Measurements from ENCODE around the gene DUSP8.
"Not testable (repeated sequence)": the region's sequence is repeated elsewhere in the genome, so short reads cannot be mapped to it uniquely, and the experiment has no call there.

DUSP8 gene, protein sequence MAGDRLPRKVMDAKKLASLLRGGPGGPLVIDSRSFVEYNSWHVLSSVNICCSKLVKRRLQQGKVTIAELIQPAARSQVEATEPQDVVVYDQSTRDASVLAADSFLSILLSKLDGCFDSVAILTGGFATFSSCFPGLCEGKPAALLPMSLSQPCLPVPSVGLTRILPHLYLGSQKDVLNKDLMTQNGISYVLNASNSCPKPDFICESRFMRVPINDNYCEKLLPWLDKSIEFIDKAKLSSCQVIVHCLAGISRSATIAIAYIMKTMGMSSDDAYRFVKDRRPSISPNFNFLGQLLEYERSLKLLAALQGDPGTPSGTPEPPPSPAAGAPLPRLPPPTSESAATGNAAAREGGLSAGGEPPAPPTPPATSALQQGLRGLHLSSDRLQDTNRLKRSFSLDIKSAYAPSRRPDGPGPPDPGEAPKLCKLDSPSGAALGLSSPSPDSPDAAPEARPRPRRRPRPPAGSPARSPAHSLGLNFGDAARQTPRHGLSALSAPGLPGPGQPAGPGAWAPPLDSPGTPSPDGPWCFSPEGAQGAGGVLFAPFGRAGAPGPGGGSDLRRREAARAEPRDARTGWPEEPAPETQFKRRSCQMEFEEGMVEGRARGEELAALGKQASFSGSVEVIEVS

DNA sequence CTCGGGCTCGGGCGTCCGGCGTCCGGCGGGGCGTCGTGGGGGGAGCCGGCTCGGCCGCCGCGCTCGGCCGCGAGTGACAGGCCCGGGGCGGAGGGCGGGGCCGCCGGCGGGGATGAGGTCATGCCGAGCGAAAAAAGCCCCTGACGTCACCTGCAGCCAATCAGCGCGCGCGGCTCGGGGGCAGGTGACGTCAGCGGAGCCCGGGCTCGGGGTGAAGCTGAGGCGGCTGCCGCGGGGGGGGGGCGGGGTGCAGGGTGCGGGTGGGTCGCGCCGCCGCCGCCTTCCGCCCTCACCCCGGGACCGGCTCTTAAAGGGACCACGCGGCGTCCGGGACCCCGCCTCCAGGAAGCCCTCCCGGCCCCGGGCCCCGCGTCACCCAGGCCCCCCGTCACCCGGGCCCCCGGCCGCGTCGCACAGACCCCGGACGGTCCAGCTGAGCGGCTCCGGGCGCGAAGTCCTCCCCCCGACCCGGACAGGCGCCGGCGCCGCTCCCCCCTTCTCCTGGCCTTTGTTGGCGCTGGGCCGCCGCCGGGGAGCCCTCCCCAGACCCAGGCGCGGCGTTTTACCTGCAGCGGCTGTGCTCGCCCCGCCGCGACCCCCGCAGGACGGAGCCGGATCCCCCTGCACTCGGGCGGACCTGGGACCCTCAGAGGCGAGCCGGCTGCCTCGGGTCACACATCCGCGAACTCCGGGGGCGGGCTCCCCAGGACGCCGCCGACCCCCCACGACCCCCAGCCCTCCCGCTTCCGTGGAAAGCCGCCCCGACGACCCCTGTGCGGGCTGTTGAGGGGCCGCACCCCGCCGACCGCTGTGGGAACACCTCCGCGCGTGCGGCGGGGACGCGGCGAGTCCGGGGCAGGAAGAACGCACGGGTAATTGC, at the start of gene DUSP8:
Gene DUSP8, minus strand, starts transcription at position 75 of the 880 bp plus-strand sequence. CDS start 6,445 bp downstream, outside the sequence.
- Histone ChIP-seq H3K36me3 (ENCODE audit: control insufficient read depth, insufficient read depth, low read length) (no peaks in the 10 kb centered on the region), H3K27ac (ENCODE audit: low read length) (no peak within 1 kb of the TSS), H3K4me3 (ENCODE audit: low read length) (peak within 1 kb of the TSS; percentile 49; the same call in 1 of the 2 replicates), H3K9me3 (ENCODE audit: control insufficient read depth, insufficient read depth, low read length) (no peaks in the 10 kb centered on the region), H3K27me3 (ENCODE audit: control insufficient read depth, insufficient read depth, low read length) (peaks cover 17% of the 10 kb centered on the region), H3K4me1 (ENCODE audit: control insufficient read depth, insufficient read depth, low read length) (peaks cover 22% of the 10 kb centered on the region)
- WGBS (ENCODE audit: insufficient coverage, insufficient read length): no CpG with 5 or more reads among the region's 124 CpGs
- DNase-seq (ENCODE audit: low read depth, low spot score): no peak

DNA sequence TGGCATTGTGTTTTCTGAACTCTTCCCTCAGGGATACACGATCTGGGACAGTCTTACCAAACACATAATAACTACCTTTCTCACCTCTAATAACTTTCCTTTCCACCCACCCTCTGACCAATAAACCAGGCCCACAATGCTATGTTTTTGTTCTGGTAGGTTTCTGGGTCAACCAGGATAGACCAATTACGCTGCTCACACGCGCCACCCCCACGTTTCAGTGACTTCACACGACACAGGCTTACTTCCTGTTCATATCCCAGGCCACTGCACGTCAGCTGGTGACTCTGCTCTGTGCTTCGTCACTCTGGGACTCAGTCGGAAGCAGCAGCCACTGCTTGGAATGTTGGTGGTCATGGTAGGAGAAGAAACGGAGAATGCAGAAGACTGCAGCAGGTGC, 47.4 kb upstream of the DUSP8 start:
- H3K9me3 ChIP-seq (ENCODE audit: control insufficient read depth, insufficient read depth, low read length): no peaks in the 10 kb centered on the region
- no peaks in the 10 kb centered on the region; the same call in 1 of the 2 replicates for H3K27me3 ChIP-seq (ENCODE audit: control insufficient read depth, insufficient read depth, low read length)
- H3K4me3 ChIP-seq (ENCODE audit: low read length): no peak overlapping the region
- H3K4me1 ChIP-seq (ENCODE audit: control insufficient read depth, insufficient read depth, low read length): no peaks in the 10 kb centered on the region
- DNase-seq (ENCODE audit: low read depth, low spot score): no peak
- no CpG with 5 or more reads among the region's 10 CpGs for WGBS (ENCODE audit: insufficient coverage, insufficient read length)
- H3K27ac ChIP-seq (ENCODE audit: low read length): no peak overlapping the region
- H3K36me3 ChIP-seq (ENCODE audit: control insufficient read depth, insufficient read depth, low read length): no peaks in the 10 kb centered on the region

DNA sequence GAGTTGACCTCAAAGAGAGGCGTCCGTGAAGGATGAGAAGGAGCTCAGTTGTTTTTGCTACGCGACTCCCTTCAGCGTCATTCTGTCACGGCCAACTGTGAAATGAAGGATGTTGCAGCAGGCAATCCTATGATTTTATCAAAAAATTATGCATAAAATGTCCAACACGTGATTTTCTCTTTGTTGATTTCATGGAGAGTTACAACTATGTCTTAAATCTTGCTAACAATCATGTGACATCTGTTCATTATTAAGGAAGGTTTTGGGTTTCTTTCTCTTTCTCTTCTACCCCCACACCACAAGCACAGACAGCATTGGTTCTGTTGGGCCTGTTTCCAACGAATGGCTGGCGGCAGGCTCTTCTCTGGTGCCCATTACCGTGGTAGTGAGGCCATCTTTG, 46.2 kb upstream of the DUSP8 start:
- WGBS (ENCODE audit: insufficient coverage, insufficient read length): no CpG with 5 or more reads among the region's 10 CpGs
- no peaks in the 10 kb centered on the region for H3K9me3 ChIP-seq (ENCODE audit: control insufficient read depth, insufficient read depth, low read length)
- no peaks in the 10 kb centered on the region; the same call in 1 of the 2 replicates for H3K27me3 ChIP-seq (ENCODE audit: control insufficient read depth, insufficient read depth, low read length)
- H3K36me3 ChIP-seq (ENCODE audit: control insufficient read depth, insufficient read depth, low read length): no peaks in the 10 kb centered on the region
- no peak overlapping the region for H3K27ac ChIP-seq (ENCODE audit: low read length)
- H3K4me3 ChIP-seq (ENCODE audit: low read length): no peak overlapping the region
- DNase-seq (ENCODE audit: low read depth, low spot score): no peak
- no peaks in the 10 kb centered on the region for H3K4me1 ChIP-seq (ENCODE audit: control insufficient read depth, insufficient read depth, low read length)

DNA sequence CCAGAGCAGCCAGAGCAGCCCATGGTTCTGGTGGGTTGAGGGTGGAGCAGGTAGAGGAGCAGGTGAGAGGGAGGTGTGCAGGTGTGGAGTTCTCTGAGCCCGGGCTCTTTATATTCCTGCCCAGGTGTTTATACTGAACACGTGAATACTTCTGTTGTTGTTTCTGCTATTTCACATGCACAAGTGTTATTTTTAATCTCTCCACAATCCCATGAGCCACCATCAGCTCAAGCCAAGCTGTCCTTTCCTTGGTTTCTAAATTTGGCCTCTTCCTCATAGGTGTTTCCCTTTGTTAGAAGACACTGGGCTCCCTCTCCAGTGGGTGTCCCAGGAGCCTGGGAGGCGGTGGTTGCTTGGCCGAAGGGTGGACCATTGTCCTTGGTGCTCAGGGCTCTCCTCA, 36.3 kb upstream of the DUSP8 start, which contains the start of gene KRTAP5-3:
Gene KRTAP5-3, minus strand, starts transcription at position 101 of the 400 bp plus-strand sequence. Its CDS starts 78 bp downstream, at position 23.
- Histone ChIP-seq H3K27me3 (ENCODE audit: control insufficient read depth, insufficient read depth, low read length) (no peaks in the 10 kb centered on the region), H3K4me3 (ENCODE audit: low read length) (no peak within 1 kb of the TSS), H3K27ac (ENCODE audit: low read length) (no peak within 1 kb of the TSS), H3K36me3 (ENCODE audit: control insufficient read depth, insufficient read depth, low read length) (no peaks in the 10 kb centered on the region), H3K9me3 (ENCODE audit: control insufficient read depth, insufficient read depth, low read length) (no peaks in the 10 kb centered on the region), H3K4me1 (ENCODE audit: control insufficient read depth, insufficient read depth, low read length) (0 out of 2 replicates have a peak, but pooled peaks cover 2% of the 10 kb centered on the region)
- DNase-seq (ENCODE audit: low read depth, low spot score): no peak
- WGBS (ENCODE audit: insufficient coverage, insufficient read length): no CpG with 5 or more reads among the region's 4 CpGs

DNA sequence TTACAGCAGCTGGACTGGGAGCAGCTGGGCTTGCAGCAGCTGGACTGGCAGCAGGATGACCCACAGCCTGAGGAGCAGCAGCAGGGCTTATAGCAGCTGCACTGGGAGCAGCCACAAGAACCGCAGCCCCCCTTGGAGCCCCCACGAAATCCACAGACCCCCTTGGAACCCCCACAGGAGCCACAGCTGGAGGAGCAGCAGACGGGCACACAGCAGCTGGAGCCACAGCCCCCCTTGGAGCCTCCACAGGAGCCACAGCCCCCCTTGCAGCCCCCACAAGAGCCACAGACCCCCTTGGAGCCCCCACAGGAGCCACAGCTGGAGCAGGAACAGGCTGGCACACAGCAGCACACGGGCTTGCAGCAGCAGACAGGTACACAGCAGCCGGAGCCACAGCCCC, 35.8 kb upstream of the DUSP8 start:
- not testable (repeated sequence) for H3K36me3 ChIP-seq (ENCODE audit: control insufficient read depth, insufficient read depth, low read length); H3K4me3 ChIP-seq (ENCODE audit: low read length); H3K9me3 ChIP-seq (ENCODE audit: control insufficient read depth, insufficient read depth, low read length); DNase-seq (ENCODE audit: low read depth, low spot score); H3K27ac ChIP-seq (ENCODE audit: low read length); H3K27me3 ChIP-seq (ENCODE audit: control insufficient read depth, insufficient read depth, low read length); H3K4me1 ChIP-seq (ENCODE audit: control insufficient read depth, insufficient read depth, low read length)
- no CpG with 5 or more reads among the region's 5 CpGs for WGBS (ENCODE audit: insufficient coverage, insufficient read length)

DNA sequence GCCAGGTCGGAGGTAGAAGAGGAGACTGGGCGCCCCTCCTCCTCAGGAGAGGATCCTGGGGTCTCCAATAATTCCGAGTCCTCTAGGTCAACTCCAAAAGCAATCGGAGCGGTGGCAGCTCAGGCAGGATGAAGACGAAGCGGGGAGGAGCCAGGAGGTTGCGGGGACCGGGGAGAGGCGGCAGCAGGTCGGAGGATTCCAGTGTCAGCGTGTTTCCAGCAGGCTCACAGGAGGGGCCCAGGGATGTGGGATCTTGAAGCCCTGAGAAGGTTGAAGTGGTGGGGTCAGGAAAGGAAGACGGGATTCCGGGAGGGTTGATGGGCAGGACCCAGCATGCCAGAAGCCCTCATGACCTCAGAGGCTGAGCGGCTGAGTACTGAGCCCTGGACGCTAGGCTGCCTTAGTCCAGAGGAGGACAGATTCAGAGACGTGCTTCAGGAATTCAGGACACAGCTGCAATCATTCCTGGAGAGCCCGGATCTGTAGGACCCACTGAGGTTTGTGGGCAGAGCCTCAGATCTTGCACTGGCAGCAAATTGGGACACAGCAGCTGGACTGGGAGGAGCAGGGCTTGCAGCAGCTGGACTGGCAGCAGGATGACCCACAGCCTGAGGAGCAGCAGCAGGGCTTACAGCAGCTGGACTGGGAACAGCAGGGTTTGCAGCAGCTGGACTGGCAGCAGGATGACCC, 35.2 kb upstream of the DUSP8 start:
- not testable (repeated sequence) for H3K9me3 ChIP-seq (ENCODE audit: control insufficient read depth, insufficient read depth, low read length); H3K36me3 ChIP-seq (ENCODE audit: control insufficient read depth, insufficient read depth, low read length); H3K27ac ChIP-seq (ENCODE audit: low read length); DNase-seq (ENCODE audit: low read depth, low spot score); H3K27me3 ChIP-seq (ENCODE audit: control insufficient read depth, insufficient read depth, low read length); H3K4me1 ChIP-seq (ENCODE audit: control insufficient read depth, insufficient read depth, low read length); H3K4me3 ChIP-seq (ENCODE audit: low read length)
- no CpG with 5 or more reads among the region's 18 CpGs for WGBS (ENCODE audit: insufficient coverage, insufficient read length)

DNA sequence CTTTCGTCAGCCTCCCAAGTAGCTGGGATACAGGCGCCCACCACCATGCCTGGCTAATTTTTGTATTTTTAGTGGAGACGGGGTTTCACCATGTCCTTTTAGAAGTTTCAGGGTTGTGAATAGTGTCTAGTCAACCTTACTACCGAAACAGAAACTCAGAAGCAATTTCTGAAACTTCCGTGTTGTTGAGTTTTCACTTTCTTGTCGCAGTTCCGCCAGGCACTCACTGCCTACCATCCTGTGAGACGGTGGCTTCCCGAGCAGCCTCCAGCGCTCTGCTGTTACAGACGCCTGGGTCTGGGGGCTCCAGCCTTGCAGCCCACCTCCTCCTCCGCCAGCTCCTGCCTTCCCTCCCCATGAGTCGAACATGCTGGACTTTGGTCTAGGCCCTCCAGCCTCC, 33.9 kb upstream of the DUSP8 start:
- H3K4me1 ChIP-seq (ENCODE audit: control insufficient read depth, insufficient read depth, low read length); H3K27me3 ChIP-seq (ENCODE audit: control insufficient read depth, insufficient read depth, low read length); H3K36me3 ChIP-seq (ENCODE audit: control insufficient read depth, insufficient read depth, low read length); H3K9me3 ChIP-seq (ENCODE audit: control insufficient read depth, insufficient read depth, low read length); H3K4me3 ChIP-seq (ENCODE audit: low read length); H3K27ac ChIP-seq (ENCODE audit: low read length); DNase-seq (ENCODE audit: low read depth, low spot score): not testable (repeated sequence)
- WGBS (ENCODE audit: insufficient coverage, insufficient read length): no CpG with 5 or more reads among the region's 13 CpGs

DNA sequence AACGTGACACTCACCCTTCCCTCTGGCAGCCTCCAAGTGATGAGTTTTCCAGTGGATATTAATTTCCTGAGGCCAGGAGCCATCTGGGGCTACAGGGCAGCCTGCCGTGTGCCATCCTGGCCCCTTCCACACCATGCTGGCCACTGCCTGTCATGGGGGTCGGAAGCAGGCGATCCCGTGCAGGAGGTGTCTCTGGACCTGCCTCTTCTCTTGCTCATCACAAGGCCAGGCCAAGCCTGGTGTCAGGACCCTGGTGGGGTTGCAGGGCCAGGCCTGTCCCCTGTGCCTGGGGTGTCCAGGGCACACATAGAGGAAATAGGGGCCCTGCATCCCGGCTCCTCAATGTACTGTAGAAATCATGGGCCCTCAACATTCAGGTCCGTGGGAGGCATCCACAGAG, 32.6 kb upstream of the DUSP8 start:
- Histone ChIP-seq H3K9me3 (ENCODE audit: control insufficient read depth, insufficient read depth, low read length) (no peaks in the 10 kb centered on the region), H3K4me1 (ENCODE audit: control insufficient read depth, insufficient read depth, low read length) (0 out of 2 replicates have a peak, but pooled peaks cover 2% of the 10 kb centered on the region), H3K27ac (ENCODE audit: low read length) (no peak overlapping the region), H3K36me3 (ENCODE audit: control insufficient read depth, insufficient read depth, low read length) (no peaks in the 10 kb centered on the region), H3K27me3 (ENCODE audit: control insufficient read depth, insufficient read depth, low read length) (no peaks in the 10 kb centered on the region), H3K4me3 (ENCODE audit: low read length) (no peak overlapping the region)
- WGBS (ENCODE audit: insufficient coverage, insufficient read length): no CpG with 5 or more reads among the region's 7 CpGs
- no peak for DNase-seq (ENCODE audit: low read depth, low spot score)

DNA sequence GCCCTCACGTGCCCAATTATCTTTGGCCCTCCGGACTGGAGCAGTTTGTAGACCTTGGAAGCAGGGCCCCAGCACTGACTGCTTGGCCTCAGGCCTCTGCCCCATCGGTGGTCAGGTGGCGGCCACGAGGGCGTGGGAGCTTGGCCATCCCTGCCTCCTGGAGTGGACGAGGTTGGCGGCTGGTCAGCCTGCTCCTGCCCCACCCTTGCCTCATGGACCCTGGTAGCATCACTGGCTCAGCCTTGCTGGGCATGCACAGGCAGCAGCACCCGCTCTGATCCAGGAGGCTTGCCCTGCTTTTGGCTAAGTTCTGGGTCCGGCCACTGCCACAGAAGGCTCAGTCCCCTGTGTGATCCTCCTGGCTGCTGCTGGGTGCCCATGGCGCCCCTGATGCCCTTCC, 32.1 kb upstream of the DUSP8 start:
- H3K4me3 ChIP-seq (ENCODE audit: low read length): no peak overlapping the region
- H3K4me1 ChIP-seq (ENCODE audit: control insufficient read depth, insufficient read depth, low read length): 0 out of 2 replicates have a peak, but pooled peaks cover 2% of the 10 kb centered on the region
- DNase-seq (ENCODE audit: low read depth, low spot score): no peak
- H3K27ac ChIP-seq (ENCODE audit: low read length): no peak overlapping the region
- H3K9me3 ChIP-seq (ENCODE audit: control insufficient read depth, insufficient read depth, low read length): no peaks in the 10 kb centered on the region
- no peaks in the 10 kb centered on the region for H3K36me3 ChIP-seq (ENCODE audit: control insufficient read depth, insufficient read depth, low read length)
- WGBS (ENCODE audit: insufficient coverage, insufficient read length): no CpG with 5 or more reads among the region's 11 CpGs
- H3K27me3 ChIP-seq (ENCODE audit: control insufficient read depth, insufficient read depth, low read length): no peaks in the 10 kb centered on the region

DNA sequence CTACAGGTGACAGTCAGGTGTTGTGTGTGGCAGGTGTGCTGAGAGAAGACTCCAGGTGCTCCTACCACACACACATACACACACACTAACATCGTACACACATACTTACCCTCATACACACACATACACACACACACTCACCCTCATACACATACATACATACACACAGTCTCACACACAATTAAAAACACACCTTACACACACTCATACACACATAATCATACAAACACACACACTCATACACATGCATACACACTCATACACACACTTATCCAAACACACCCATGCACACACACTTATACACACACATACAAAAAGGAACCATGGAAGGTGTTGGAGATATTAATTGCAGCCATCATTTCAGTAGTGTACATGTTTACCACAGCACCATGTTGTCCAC, 31.6 kb upstream of the DUSP8 start:
- 100% methylated on average over 1 of the region's 1 CpG for WGBS (ENCODE audit: insufficient coverage, insufficient read length)
- Histone ChIP-seq H3K27ac (ENCODE audit: low read length) (no peak overlapping the region), H3K36me3 (ENCODE audit: control insufficient read depth, insufficient read depth, low read length) (no peaks in the 10 kb centered on the region), H3K4me3 (ENCODE audit: low read length) (no peak overlapping the region), H3K27me3 (ENCODE audit: control insufficient read depth, insufficient read depth, low read length) (no peaks in the 10 kb centered on the region), H3K4me1 (ENCODE audit: control insufficient read depth, insufficient read depth, low read length) (0 out of 2 replicates have a peak, but pooled peaks cover 2% of the 10 kb centered on the region), H3K9me3 (ENCODE audit: control insufficient read depth, insufficient read depth, low read length) (no peaks in the 10 kb centered on the region)
- DNase-seq (ENCODE audit: low read depth, low spot score): no peak
